Measurements from ENCODE around the gene IFT122.
A peak's percentile ranks its signal among the peaks of the same experiment; 100 is the strongest.

The IFT122 gene

DNA sequence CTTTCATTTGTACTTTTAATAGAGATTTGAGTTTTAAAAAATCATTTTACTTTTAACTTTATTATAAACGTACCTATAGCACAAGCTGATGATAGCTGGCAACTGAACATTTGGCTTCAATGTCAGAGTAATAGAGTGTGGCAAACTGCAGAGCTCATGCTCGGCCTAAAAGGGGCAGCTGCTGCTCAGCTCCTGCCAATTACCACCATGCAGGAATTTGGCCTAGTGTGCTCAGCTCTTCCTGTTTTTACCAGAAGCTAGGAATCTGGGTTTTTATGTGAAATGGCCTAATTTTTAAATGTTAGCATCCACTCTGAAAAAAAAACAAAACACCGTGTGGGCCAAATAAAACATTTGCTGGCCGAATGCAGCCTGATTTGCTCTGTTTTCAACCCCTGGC is 1.8 kb downstream of the IFT122 start:
- DNase-seq, result peak; percentile 53

DNA sequence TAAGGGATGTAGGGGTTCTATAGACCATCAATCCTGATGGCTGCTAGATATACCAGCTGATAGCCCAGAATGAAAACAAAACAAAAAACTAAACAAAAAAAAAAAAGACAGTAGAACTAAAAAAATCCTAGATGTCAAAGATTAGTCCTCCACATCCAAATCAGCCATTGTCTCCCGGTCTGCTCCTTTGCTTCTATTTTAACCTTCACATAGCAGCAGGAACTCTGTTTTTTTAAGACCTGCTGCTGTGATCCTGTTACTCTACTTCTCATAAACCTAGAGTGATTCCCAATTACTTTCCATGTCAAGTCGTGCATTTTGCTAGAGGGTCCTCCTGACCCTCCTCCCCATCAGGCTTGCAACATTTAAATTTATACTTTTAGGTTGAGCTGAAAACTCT is 2.5 kb downstream of the IFT122 start:
- no peak for DNase-seq

DNA sequence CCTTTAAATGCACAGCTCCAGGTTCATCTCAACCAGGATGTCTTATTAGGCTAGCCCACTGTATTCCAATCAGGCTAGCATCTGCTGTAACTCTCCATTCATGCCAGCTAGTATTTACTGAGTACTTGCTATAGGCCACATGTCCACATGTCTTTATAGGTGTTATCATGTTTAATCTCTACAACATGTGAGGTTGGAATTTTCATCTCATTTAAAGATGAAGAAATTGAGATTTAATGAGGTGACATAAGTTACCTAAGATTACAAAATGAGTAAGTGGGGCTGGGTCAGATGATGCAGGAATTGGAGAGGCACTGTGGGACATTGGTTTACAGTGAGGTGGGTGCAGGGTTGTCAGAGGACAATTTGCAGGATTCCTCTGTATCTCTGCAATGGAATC is 2.9 kb downstream of the IFT122 start:
- no peak for DNase-seq

DNA sequence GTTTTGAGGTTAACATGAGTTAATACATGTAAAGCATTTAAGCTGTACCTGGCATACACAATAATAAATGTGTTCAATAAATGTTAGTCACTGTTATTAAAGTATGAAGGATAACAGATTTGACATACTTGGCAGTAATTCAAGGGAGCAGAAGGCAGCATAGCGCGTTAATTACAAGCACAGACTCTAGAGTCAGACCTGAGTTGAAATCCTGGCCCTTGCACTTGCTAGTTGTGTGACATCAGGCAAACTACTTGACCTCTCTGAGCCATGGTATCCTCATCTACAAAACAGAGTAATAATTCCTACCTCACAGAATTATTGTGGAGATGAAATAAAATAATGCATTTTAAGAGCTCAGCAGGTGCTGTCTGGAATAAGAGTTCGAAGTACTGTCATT is 5.4 kb downstream of the IFT122 start:
- peak; percentile 92 for DNase-seq

DNA sequence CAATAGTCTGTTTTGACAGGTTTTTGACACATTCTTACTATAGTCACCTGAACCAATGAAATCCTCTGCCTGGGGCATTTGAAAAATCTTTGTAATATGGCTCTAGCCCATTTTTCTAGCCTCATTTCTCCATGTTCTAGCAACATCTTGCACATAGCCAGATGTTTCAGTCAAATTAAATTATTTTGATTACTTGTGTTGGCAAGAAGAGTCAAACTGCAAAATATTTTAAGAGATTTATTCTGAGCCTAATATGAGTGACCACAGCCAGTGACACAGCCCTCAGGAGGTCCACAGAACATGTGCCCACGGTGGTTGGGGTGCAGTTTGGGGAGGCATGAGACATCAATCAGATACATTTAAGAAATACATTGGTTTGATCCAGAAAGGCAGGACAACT is 6.9 kb downstream of the IFT122 start:
- no peak for DNase-seq

DNA sequence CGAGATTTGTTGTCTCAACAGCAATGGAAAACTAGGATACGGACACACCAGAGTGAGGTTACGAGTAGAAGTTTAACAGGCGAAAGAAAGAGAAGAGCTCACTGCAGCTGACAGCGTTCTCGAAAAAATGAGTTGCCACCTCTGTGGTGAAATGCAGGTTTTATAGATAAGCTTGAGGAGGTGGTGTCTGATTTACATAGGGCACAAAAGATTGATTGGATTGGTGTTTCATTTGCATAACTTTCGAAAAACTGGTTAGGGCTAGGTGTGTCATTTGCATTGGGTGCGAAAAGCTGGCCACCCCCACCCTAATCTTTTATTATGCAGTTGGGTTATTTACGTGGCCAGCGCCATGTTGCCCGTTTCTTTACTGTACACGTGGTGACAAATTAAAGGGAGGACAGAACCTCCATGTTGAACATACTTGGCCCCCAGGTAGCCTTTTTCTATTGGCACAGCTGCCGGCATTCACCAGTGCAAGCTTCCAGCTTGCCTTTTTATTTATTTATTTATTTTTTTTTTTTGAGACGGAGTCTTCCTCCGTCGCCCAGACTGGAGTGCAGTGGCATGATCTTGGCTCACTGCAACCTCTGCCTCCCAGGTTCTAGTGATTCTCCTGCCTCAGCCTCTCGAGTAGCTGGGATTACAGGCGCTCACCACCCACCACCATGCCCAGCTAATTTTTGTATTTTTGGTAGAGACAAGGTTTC is 8.3 kb downstream of the IFT122 start:
- DNase-seq, result no peak

DNA sequence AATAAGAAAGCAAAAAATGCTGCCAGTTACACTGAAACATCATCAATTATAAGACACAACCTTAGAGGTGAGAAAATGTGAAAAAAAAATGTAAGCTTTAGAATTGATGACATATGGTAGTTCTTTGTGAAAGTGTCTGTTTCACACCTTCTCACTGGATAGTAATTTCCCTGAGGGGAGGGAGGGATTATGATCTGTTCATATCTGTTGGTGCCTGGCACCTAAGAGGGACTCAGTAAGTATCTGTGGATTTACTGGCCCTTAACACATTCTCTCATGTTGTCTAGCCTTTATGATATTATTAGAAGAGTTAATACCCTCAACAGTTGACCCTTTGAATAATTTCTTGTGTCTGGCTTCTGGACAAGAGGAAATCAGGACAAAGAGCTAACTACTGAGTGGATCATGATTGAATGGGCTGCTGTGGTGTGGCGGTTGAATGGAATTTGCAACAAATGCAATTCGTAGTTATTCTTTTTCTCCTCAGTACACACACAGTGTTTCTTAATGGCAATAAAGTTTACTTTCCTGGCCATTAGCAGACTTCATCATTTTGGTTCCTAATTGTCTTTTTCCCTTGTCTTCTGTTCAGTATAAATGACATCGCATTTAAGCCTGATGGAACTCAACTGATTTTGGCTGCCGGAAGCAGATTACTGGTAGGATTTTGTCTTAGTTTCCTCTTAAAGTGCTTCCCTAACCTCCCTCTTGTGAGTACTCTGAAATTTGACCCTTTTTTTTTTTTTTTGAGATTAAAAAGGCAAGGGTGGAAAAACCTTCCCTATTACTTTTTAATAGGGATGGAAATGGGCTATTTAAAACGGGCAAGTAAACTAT is 9.5 kb downstream of the IFT122 start:
- no peak for DNase-seq

DNA sequence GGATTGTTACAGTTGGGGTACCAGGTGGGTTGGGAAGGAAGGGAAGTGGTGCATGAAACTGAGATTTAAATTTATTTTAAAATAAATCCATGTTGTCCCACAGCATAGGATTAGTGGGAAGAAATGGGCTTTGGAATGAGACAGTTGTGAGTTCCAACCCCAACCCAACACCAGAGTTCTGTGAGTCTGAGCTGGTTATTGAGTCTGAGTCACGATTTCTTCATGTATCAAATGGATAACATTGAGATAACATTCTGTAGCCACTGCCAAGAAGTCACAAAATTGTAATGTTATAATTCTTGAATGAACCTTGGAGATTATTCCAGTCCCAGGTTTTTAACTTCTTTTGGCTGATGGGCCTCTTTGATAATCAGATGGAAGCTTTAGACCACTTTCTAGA is 13.7 kb downstream of the IFT122 start:
- DNase-seq, result no peak

DNA sequence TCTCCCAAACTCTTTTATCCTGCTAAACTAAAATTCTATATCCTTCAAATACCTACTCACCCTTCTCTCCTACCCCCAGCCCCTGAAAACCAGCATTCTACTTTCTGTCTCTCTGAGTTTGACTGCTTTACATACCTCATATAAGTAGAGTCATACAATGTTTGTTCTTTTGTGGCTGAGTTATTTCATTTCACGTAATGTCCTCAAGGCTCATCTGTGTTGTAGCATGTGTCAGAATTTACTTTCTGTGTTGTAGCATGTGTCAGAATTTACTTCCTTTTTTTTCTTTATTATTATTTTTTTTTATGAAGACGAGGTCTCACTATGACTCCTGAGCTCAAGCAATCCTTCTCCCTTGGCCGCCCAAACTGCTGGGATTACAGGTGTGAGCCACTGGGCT is 20.1 kb downstream of the IFT122 start:
- DNase-seq, result no peak

DNA sequence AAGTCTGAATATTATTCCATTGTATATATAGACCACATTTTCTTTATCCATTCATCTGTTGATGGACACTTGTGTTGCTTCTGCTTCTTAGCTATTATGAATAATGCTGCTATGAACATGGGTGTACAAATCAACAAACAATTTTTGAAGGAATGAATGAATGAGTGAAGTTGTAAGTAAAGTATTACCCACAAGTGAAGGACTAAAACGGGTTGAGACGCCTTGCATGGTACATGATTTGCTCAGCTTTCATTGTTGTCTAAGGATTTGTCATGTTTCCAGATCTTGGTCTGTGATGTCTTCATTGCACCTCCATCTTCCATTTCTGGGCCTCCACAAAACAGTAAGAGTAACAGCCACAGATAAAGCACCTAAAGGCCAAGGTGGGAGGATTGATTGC is 20.5 kb downstream of the IFT122 start:
- no peak for DNase-seq

DNA sequence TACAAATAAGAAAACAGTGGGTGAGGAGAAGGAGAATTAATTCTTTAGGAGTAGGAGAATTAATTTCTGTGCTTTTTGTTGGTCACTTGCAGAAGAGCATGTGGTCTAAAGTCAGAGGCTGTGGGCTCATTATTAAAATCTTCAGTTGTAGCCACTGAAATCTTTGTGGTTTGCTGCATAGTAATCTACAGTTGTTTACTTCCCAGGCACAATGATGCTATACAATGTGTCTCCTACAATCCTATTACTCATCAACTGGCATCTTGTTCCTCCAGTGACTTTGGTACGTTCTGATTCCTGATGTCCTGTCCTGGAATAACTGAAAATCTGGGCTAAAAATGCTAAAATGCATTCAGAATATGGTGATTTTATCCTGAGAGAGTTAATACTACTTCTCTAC is 21.0 kb downstream of the IFT122 start:
- no peak for DNase-seq

DNA sequence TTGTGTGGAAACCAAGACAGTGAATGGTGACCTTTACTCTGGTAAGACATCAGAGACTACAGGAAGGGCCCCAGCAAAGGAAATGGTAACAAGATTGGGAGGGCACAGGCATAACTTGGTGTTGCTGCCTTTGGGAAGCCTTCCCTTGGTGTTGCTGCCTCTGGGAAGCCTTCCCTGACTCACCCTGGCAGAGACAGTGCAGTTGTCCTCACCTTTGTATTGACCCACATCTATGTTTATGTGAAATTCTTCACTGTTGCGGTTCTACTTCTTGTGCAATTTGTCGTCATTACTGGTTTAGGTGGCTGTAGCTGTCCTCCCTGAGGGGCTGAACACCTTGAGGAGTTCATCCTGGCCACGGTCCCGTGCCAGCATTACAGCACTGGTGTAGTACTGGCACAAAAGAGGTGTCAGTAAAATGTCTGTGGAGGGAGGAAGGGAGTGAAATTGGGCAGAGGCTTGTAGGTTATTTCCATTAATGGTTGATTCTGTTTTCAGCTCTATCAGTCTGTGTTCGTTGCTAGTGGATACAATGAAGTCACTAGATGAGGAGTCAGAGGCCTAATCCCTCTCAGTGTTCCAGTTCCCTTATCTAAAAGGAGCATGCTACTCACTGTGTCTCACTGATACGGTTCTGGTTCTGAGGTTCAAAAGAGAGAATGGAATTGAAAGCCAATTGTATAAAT is 21.6 kb downstream of the IFT122 start:
- DNase-seq, result no peak

DNA sequence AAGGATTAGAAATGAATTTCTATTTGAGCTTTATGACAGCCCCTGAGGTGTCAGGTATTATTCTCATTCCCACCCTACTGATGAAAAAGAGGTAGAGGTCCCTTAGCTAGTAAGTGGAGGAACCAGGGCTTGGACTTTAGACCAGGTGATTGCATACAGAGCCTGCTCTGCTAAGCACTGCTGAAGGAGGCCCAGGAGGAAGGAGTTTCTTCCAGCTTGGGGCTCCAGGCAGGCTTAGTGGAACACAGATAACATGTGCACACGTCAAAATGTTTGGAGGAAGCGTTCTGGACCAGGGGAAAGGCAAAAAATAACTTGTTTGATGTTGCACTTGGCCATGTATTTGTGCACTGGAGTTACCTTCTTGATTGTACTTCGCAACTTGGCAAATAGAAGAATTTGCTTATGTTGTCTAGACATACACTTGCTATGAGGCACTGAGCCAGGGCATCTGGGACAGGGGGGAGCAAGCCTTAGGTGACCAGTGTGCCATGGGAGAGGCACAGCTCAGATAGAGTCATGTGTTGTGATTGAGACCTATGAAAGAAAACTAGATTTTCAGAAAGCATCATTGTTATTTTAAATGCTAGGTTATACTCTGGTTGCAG is 22.4 kb downstream of the IFT122 start:
- DNase-seq, result no peak

DNA sequence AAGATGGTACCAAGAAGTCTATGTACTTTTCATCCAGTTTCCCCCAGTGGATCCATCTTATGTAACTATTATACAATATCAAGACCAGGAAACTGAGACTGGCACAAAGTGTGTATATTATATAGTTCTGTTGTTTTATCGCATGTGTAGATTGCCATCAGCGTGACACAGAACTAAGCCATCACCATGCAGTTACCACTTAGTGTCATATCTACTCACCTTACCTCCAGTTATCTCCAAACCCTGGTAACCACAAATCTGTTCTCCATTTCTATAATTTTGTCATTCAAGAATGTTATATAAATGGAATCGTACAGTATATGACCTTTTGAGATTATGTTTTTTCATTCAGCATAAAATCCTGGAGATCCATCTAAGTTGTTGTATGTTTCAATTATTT is 23.1 kb downstream of the IFT122 start:
- DNase-seq, result no peak

DNA sequence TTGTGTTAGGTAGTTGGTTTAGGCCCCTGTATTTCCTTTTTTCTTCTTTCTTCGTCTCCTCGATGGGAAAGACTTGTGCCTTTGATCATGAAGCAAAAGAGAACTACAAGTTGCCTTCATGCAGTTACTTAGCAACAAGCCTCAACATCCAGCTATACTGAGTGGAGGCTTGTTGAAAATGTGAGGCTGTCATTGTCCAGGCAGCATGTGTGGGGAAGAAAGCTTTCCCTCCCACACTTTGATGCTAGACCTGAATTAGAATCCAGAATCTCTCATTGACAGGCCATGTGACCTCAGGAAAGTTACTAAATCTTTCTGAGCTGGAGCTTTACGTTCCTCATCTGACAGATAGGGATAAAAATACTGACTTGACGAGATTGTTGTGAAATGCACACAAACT is 23.7 kb downstream of the IFT122 start:
- no peak for DNase-seq

DNA sequence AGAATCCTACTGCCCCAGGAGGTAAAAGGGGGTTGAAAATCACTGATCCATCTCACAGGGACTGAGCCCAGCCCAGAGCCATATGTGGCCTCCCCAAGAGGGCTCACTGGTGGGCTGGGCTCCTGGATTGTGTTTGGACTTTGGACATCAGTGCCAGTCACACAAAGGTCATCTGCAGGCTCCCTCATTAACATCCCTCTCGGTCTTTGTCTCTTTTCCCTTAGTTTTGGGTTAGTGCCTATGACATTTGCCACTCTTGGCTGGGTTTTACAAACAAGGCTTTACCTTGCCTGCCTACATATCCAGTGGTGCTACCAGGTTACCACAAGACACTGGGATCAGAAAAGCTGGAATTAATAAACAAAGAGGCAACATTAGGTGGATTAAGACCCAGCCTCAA is 27.9 kb downstream of the IFT122 start:
- DNase-seq, result no peak

DNA sequence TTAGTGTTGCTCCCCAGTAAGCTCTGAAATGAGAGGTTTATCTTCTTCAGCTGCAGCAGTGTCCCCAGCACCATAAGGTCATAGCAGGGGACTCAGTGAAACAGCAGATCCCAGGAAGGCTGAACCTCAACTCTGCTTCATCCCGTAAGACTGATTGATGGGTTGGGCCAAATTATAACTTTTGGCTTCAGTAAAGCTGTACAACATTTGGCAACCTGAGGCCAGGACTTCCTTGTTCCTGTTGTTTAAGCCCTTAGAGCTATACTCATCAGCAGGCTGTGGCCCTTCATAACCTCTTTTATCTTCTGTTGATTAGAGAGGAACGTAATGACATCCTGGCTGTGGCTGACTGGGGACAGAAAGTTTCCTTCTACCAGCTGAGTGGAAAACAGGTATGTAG is 29.0 kb downstream of the IFT122 start:
- no peak for DNase-seq

DNA sequence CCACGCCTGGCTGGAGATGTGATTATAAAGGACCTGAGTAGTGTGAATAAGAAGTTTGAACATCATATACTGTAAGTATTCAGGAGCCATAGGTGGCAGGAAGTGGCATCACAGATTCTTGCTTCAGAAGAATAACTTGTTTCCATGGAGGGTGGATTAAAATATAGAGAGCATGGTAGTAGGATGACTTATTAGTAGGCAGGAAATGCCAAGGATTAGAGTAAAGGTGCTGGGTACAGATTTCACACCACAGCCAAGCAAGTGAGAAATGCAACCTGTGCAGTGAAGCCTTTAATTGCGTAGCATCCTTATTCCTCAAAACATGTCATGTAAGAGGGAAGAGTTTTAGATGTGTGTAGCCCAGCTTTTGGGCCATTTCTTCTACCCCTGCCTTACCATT is 30.8 kb downstream of the IFT122 start:
- DNase-seq, result no peak

DNA sequence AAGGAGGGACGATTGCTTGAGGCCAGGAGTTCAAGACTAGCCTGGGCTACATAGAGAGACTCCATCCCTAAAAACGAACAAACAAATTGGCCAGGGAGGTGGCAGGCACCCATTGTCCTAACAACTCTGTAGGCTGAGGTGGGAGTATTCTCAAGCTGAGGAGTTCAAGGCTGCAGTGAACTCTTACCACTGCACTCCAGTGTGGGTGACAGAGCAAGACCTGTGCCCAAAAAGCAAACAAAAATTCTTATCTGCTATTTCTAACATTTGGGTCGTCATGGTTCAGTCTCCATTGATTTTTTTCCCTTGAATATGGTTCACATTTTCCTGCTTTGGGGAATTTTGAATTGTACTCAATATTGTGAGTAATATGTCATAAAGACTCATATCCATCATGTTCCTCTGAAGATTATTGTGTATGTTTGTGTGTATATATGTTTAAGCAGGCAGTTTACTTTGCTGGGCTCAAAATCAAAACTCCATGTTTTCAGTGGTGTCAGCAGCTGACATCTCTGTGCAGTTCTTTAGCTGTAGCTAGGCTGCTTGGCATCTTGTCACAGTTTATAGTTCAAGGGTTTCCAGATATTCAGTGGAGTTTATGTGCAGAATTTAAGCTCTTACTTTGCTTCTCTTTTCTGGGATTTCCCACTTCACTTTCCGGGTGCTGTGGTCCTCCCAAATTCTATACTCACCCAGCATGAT is 33.2 kb downstream of the IFT122 start:
- DNase-seq, result no peak

DNA sequence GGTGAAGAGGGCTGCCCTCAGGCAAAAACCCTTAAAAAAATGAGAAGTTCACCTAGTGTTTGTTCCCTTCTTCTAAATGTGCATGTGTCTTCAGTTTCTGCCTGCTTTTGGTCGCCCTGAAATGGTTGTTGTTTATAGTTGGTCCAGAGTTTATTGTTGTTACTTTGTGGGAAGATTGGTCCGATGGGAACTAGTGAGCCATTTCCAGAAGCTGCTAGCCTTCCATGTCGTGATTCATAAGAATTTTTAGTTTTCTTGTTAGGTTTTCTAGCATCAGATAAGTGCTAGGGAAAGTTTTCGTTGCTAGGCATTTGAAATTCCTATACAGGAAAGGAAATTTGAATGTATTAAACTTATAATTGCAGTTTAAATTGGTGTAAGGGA is 33.7 kb downstream of the IFT122 start:
- no peak for DNase-seq

DNA sequence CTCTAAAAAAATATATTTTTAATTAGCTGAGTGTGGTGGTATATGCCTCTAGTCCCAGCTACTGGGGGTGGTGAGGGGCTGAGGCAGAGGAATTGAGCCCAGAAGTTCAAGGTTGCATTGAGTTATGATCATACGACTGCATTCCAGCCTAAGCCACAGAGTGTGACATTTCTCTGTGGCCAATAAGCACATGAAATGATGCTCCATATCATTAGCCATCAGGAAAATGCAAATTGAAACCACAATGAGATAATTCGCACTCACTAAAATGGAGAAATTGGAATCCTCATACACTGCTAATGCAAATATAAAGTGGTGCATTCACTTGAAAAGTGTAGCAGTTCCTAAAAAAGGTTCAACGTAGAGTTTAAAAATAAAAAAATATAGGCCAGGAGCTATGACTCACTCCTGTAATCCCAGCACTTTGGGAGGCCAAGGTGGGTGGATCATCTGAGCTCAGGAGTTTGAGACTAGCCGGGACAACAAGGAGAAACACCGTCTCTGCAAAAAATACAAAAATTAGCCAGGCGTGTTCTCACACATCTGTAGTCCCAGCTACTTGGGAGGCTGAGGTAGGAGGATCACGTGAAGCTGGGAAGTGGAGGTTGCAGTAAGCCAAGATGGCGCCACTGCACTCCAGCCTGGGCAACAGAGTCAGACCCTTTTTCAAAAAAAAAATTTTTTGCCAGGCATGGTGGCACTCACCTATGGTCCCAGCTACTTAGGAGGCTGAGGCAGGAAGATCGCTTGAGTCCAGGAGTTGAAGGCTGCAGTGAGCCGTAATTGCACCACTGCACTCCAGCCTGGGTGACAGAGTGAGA is 35.2 kb downstream of the IFT122 start:
- DNase-seq, result no peak

DNA sequence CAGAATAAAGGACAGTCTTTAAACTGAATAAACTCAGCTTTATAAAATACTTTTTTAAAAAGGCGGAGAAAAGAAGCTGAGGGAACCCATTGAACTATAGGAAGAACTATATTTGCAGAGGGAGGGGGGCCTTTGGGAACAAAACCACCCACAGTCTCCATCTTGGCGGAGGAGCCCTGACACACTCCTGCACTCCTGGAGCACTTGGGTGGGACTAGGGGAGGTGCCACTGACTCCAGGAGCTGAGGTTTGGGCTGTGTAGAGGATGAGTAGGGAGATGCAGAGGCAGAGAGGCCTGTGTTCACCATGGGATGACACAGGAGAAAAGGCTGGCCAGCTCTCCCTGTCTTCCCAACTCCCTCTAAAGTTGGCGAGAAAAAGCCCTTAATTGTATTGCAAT is 35.8 kb downstream of the IFT122 start:
- DNase-seq, result no peak
